RWPE2 (cell line): Measurements from ENCODE around the gene GLP1R.

ENCODE experiments used
- ATAC-seq: fragments of 200-7000 bp; cut with Tn5 transposase; 3 replicates; pipeline ENCODE4 v1.9.1; 2021; ENCODE audit warnings: low read depth
- DNase-seq: peaks from one replicate; pipeline ENCODE4 v3.0.0-alpha.2; 2020; ENCODE audit warnings: low spot score
- H3K27ac ChIP-seq: fragments of 450-650 bp; 2 replicates; pipeline ENCODE4 v1.5.1; 2017; ENCODE audit warnings: mild to moderate bottlenecking; ENCODE audit not compliant: poor library complexity, severe bottlenecking
- H3K27me3 ChIP-seq: fragments of 250-450 bp; sonication (Bioruptor Pico); 2 replicates; pipeline ENCODE4 v1.5.1; 2021; ENCODE audit warnings: mild to moderate bottlenecking, moderate library complexity; ENCODE audit not compliant: insufficient read depth, poor library complexity, severe bottlenecking
- H3K36me3 ChIP-seq: fragments of 250-450 bp; sonication (Bioruptor Pico); 2 replicates; pipeline ENCODE4 v1.5.1; 2020; ENCODE audit warnings: low read depth, mild to moderate bottlenecking, moderate library complexity
- H3K4me1 ChIP-seq: fragments of 250-450 bp; sonication (Bioruptor Pico); 2 replicates; pipeline ENCODE4 v1.5.1; 2021; ENCODE audit warnings: mild to moderate bottlenecking, moderate library complexity; ENCODE audit not compliant: insufficient read depth, poor library complexity, severe bottlenecking
- H3K4me3 ChIP-seq: fragments of 250-450 bp; sonication (Bioruptor Pico); 2 replicates; pipeline ENCODE4 v1.5.1; 2021; ENCODE audit warnings: mild to moderate bottlenecking, moderate library complexity; ENCODE audit not compliant: severe bottlenecking
- H3K9me3 ChIP-seq: fragments of 250-450 bp; sonication (Bioruptor Pico); 2 replicates; pipeline ENCODE4 v1.5.1; 2021; ENCODE audit warnings: mild to moderate bottlenecking, moderate library complexity; ENCODE audit not compliant: severe bottlenecking
- CTCF ChIP-seq: fragments of 450-650 bp; IDR thresholded peaks from one replicate; pipeline ENCODE4 v1.5.1; 2017; ENCODE audit warnings: mild to moderate bottlenecking, moderate library complexity; ENCODE audit not compliant: poor library complexity, severe bottlenecking

GLP1R gene

GRCh38 chr6:39056681-39057080, 8.1 kb downstream of the GLP1R start:
- no peak for TF ChIP-seq CTCF
- ATAC-seq (no peak), DNase-seq (no peak)
- H3K9me3 ChIP-seq, result no peaks in the 10 kb centered on the region
- peaks cover 7% of the 10 kb centered on the region for H3K27me3 ChIP-seq
- H3K4me3 ChIP-seq, result no peak overlapping the region
- no peak overlapping the region for H3K27ac ChIP-seq
- H3K36me3 ChIP-seq, result no peaks in the 10 kb centered on the region
- H3K4me1 ChIP-seq, result no peaks in the 10 kb centered on the region

GRCh38 chr6:39057251-39058155, 8.9 kb downstream of the GLP1R start:
- DNase-seq (no peak), ATAC-seq (no peak)
- H3K4me1 ChIP-seq, result no peaks in the 10 kb centered on the region
- no peak for TF ChIP-seq CTCF
- H3K4me3 ChIP-seq, result no peak overlapping the region
- no peak overlapping the region for H3K27ac ChIP-seq
- H3K27me3 ChIP-seq, result peaks cover 7% of the 10 kb centered on the region
- no peaks in the 10 kb centered on the region for H3K36me3 ChIP-seq
- H3K9me3 ChIP-seq, result no peaks in the 10 kb centered on the region

- no peak for TF ChIP-seq CTCF
- DNase-seq, result no peak
- H3K4me1 ChIP-seq, result no peaks in the 10 kb centered on the region
- no peak for ATAC-seq
- no peaks in the 10 kb centered on the region for H3K36me3 ChIP-seq
- no peak overlapping the region for H3K4me3 ChIP-seq
- peaks cover 7% of the 10 kb centered on the region for H3K27me3 ChIP-seq
- no peak overlapping the region for H3K27ac ChIP-seq
- H3K9me3 ChIP-seq, result no peaks in the 10 kb centered on the region
Measured at GRCh38 chr6:39058471-39059147, 10.0 kb downstream of the GLP1R start.

- Histone ChIP-seq H3K4me3 (no peak overlapping the region), H3K27ac (no peak overlapping the region), H3K27me3 (peaks cover 7% of the 10 kb centered on the region), H3K9me3 (no peaks in the 10 kb centered on the region), H3K36me3 (no peaks in the 10 kb centered on the region), H3K4me1 (no peaks in the 10 kb centered on the region)
- ATAC-seq (no peak), DNase-seq (no peak)
- no peak for TF ChIP-seq CTCF
Measured at GRCh38 chr6:39059496-39060310, 11.1 kb downstream of the GLP1R start.
